ENCODE measurements around the gene TOM1L2. TPM values are rescaled to one million over a fixed set of nuclear protein-coding genes. Genes with fewer than 3 reads are reported as not detected.

The TOM1L2 gene
- total RNA-seq, 1 donor: 34.1 TPM

DNA sequence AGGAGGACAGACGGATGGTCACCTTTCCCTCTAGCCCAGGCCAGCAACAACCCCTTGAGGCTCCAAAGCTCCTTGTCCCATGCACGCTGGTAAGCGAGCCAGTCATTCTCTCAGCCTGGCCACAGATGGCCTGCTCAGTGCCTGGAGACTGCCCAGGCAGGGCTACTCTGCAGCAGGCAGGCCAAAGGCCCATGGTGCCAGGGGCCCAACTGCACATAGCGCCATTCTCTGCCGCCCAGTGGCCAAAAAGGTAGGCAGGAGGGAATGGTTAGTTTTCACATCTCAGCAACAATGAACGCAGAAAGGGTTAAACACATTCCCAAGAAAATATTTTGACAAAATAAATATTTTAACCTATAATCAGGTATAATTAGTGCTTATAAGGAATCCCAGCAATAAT, 127.7 kb downstream of the TOM1L2 start:
- no peak overlapping the region for H3K4me3 ChIP-seq (ENCODE audit: low read depth, low read length)
- no peak for DNase-seq (ENCODE audit: low read depth)
- TF ChIP-seq, protein P1, sequence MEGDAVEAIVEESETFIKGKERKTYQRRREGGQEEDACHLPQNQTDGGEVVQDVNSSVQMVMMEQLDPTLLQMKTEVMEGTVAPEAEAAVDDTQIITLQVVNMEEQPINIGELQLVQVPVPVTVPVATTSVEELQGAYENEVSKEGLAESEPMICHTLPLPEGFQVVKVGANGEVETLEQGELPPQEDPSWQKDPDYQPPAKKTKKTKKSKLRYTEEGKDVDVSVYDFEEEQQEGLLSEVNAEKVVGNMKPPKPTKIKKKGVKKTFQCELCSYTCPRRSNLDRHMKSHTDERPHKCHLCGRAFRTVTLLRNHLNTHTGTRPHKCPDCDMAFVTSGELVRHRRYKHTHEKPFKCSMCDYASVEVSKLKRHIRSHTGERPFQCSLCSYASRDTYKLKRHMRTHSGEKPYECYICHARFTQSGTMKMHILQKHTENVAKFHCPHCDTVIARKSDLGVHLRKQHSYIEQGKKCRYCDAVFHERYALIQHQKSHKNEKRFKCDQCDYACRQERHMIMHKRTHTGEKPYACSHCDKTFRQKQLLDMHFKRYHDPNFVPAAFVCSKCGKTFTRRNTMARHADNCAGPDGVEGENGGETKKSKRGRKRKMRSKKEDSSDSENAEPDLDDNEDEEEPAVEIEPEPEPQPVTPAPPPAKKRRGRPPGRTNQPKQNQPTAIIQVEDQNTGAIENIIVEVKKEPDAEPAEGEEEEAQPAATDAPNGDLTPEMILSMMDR (IDR thresholded peaks at IDR 0.05; ENCODE audit: insufficient read depth, low read depth, low read length): no peak

- TF ChIP-seq, protein P1 (IDR thresholded peaks at IDR 0.05; ENCODE audit: insufficient read depth, low read depth, low read length): no peak
Measured at GRCh38 chr17:17844079-17844478, 128.1 kb downstream of the TOM1L2 start.

GRCh38 chr17:17843096-17843495, 129.1 kb downstream of the TOM1L2 start:
- H3K4me3 ChIP-seq (ENCODE audit: low read depth, low read length): no peak overlapping the region
- TF ChIP-seq, protein P1 (IDR thresholded peaks at IDR 0.05; ENCODE audit: insufficient read depth, low read depth, low read length): no peak
- no peak for DNase-seq (ENCODE audit: low read depth)

More at GRCh38 chr17:17844079-17844478, 128.1 kb downstream of the TOM1L2 start:
- H3K4me3 ChIP-seq (ENCODE audit: low read depth, low read length): no peak overlapping the region
- no peak for DNase-seq (ENCODE audit: low read depth)

GRCh38 chr17:17842111-17842876, 129.9 kb downstream of the TOM1L2 start:
- TF ChIP-seq, protein P1 (IDR thresholded peaks at IDR 0.05; ENCODE audit: insufficient read depth, low read depth, low read length): no peak
- H3K4me3 ChIP-seq (ENCODE audit: low read depth, low read length): no peak overlapping the region
- DNase-seq (ENCODE audit: low read depth): no peak

DNA sequence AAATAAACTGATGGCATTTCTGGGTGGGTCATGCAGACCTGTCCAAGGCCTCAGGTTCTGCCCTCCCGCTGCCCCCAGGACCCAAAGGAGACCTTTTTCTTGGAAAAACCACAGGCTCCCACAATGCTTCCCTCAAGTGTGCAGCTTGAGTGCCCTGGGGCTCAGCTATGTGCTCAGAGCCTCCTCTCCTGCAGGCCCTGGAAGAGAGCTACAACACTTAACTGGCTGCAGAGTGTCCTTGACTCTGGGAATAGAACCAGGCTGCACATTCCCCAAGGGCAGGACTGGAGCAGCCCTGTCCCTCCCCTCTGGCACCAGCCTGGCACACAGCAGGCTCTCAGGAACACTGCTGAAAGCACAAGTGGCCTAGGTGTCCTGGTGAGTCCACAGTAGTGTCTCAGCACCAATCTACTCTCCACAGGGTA, 130.6 kb downstream of the TOM1L2 start:
- TF ChIP-seq, protein P1 (IDR thresholded peaks at IDR 0.05; ENCODE audit: insufficient read depth, low read depth, low read length): no peak
- DNase-seq (ENCODE audit: low read depth): no peak

DNA sequence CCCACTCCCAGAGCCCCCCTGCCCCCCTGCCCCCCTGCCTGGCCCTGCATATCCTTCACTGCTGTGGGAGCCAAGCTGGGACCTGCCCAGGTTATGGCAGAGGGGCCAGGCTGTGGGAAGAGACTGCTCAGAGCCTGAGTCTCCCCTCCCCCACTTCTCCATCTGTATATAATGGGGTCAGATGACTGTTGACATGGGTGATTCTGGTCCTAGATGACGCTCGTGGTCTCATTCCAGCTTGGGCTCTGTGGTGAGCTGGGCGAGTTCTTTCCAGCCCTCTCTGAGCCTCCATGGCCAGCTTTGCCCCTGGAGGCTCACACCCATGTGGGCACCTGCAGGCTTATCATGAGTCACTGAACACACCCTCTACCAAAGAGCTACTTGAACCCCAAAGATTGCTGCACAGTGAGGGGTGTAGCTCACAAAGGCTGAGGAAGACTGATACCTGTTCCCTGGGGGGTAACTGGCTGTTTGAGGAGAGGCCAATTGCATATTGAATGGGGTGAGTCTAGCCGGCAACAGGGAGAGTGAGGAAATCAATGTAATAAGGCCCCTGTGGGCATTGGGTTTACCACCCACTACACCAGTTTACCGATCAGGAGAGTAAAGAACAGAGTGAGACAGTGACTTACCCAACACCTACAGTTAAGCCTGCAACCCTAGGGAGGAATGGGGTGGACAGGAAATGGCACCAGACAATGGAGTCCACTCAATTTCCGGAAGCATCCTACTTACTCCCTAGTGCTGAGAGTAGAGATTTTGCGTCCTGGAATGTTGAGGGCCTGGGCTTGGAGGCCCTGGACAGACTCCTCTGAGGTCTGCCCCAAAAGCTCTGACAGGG, 131.2 kb downstream of the TOM1L2 start:
- peak; percentile 53 for DNase-seq (ENCODE audit: low read depth)
- TF ChIP-seq, protein P1 (IDR thresholded peaks at IDR 0.05; ENCODE audit: insufficient read depth, low read depth, low read length): no peak
- H3K4me3 ChIP-seq (ENCODE audit: low read depth, low read length): peak overlapping the region; percentile 53

More for the DNA sequence above, 130.6 kb downstream of the TOM1L2 start:
- H3K4me3 ChIP-seq (ENCODE audit: low read depth, low read length): no peak overlapping the region
